Fibroblast of lung (primary cell): ENCODE results near the gene GRM8. TPM values are rescaled to one million over a fixed set of nuclear protein-coding genes. Genes with fewer than 3 reads are reported as not detected.

Source experiments
- DNase-seq, 2 donors: peaks; one replicate each; pipeline versions ENCODE4 v3.0.0 to v3.0.0-alpha.2; 2010; ENCODE audit warnings: low read depth in 2 of 2
- H2AFZ ChIP-seq: 2 replicates; pipeline ENCODE4 v1.5.1; 2012; ENCODE audit warnings: low read length, control low read depth, inconsistent platforms
- H3K27ac ChIP-seq: 2 replicates; pipeline ENCODE4 v1.5.1; 2011; ENCODE audit warnings: low read length, control low read depth; ENCODE audit not compliant: insufficient read depth
- H3K27me3 ChIP-seq: 2 replicates; pipeline ENCODE4 v1.5.1; 2011; ENCODE audit warnings: mild to moderate bottlenecking, low read length; ENCODE audit not compliant: control insufficient read depth, insufficient read depth
- H3K36me3 ChIP-seq: 2 replicates; pipeline ENCODE4 v1.5.1; 2011; ENCODE audit warnings: low read length; ENCODE audit not compliant: control insufficient read depth, insufficient read depth
- H3K4me1 ChIP-seq: 2 replicates; pipeline ENCODE4 v1.5.1; 2011; ENCODE audit warnings: low read length; ENCODE audit not compliant: control insufficient read depth, insufficient read depth; ENCODE audit errors: extremely low read depth
- H3K4me2 ChIP-seq: 2 replicates; pipeline ENCODE4 v1.5.1; 2011; ENCODE audit warnings: low read length, control low read depth; ENCODE audit not compliant: insufficient read depth; ENCODE audit errors: extremely low read depth
- H3K4me3 ChIP-seq, 4 experiments: fragments of 200-600 bp in 1 of 4; sonication (generic) in 1 of 4; replicated peaks in 1 of 4; 2 replicates each; pipeline ENCODE4 v1.5.1; 2011 to 2016; ENCODE audit warnings: low read length in 4 of 4, low read depth in 3 of 4, mild to moderate bottlenecking in 3 of 4, control low read depth in 2 of 4, inconsistent platforms in 1 of 4, mixed read lengths in 1 of 4; ENCODE audit not compliant: insufficient read depth in 1 of 4; ENCODE audit errors: control extremely low read depth in 1 of 4
- H3K79me2 ChIP-seq: 2 replicates; pipeline ENCODE4 v1.5.1; 2012; ENCODE audit warnings: mild to moderate bottlenecking, low read length, inconsistent platforms; ENCODE audit not compliant: control insufficient read depth, insufficient read depth
- H3K9ac ChIP-seq: 2 replicates; pipeline ENCODE4 v1.5.1; 2011; ENCODE audit warnings: mild to moderate bottlenecking, low read length, control low read depth; ENCODE audit not compliant: insufficient read depth
- H3K9me3 ChIP-seq: 2 replicates; pipeline ENCODE4 v1.5.1; 2012; ENCODE audit warnings: low read depth, low read length; ENCODE audit not compliant: control insufficient read depth, insufficient read depth
- H4K20me1 ChIP-seq: 2 replicates; pipeline ENCODE4 v1.5.1; 2011; ENCODE audit warnings: low read length; ENCODE audit not compliant: control insufficient read depth, insufficient read depth; ENCODE audit errors: extremely low read depth
- EZH2 ChIP-seq: IDR thresholded peaks from 2 replicates; pipeline ENCODE4 v1.5.1; 2012; ENCODE audit warnings: low read length, control low read depth, mild to moderate bottlenecking; ENCODE audit errors: missing control alignments
- polyA plus RNA-seq, 2 donors: library from polyadenylated mRNA; depleted of rRNA in 1 of 2; stranded (reverse) in 1 of 2; unstranded in 1 of 2; fragments of >200 nt; gene quantifications; 2 replicates each; pipeline ENCODE4 v1.2.1, GENCODE V29; 2011 to 2012; ENCODE audit warnings: missing spikeins in 1 of 2
- total RNA-seq: library from RNA; depleted of rRNA; stranded (reverse); fragments of >200 nt; gene quantifications from 2 replicates; pipeline ENCODE4 v1.2.1, GENCODE V29; 2014
- TF ChIP-seq, protein P1 (sequence below), 2 donors: IDR thresholded peaks in 1 of 2; conservative IDR thresholded peaks in 1 of 2; 1 replicate in 1 of 2; 2 replicates in 1 of 2; pipeline ENCODE4 v1.5.1; 2011 to 2012; ENCODE audit warnings: low read length in 2 of 2, control low read depth in 1 of 2, inconsistent platforms in 1 of 2, low read depth in 1 of 2, mild to moderate bottlenecking in 1 of 2

GRM8 gene
- total and polyA plus RNA-seq, 2 donors (not counting 1 experiment from before 2014, with no cell fraction given), result not detected

DNA sequence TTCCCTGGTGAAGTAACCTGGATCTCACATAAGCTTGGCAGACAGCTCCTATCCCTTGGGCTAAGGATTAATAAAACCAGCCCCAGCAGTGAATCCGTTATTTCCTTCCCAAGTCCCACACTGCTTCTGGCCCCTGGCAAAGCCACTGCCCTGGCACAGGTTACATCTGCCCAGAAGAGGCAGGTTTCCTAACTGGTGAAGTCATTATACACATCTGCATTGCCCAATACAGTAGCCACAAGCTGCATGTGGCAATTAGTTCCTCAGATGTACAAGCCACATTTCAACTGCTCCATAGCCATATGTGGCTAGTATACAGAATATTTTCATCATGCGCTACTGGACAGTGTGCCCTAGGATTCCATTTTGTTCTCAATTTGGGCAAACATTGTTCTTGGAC is 273.0 kb downstream of the GRM8 start:
- H3K9ac ChIP-seq, result no peak overlapping the region
- H3K79me2 ChIP-seq, result no peaks in the 10 kb centered on the region
- no peaks in the 10 kb centered on the region for H3K9me3 ChIP-seq
- H4K20me1 ChIP-seq, result no peaks in the 10 kb centered on the region
- H3K27me3 ChIP-seq, result no peaks in the 10 kb centered on the region
- TF ChIP-seq, protein P1, sequence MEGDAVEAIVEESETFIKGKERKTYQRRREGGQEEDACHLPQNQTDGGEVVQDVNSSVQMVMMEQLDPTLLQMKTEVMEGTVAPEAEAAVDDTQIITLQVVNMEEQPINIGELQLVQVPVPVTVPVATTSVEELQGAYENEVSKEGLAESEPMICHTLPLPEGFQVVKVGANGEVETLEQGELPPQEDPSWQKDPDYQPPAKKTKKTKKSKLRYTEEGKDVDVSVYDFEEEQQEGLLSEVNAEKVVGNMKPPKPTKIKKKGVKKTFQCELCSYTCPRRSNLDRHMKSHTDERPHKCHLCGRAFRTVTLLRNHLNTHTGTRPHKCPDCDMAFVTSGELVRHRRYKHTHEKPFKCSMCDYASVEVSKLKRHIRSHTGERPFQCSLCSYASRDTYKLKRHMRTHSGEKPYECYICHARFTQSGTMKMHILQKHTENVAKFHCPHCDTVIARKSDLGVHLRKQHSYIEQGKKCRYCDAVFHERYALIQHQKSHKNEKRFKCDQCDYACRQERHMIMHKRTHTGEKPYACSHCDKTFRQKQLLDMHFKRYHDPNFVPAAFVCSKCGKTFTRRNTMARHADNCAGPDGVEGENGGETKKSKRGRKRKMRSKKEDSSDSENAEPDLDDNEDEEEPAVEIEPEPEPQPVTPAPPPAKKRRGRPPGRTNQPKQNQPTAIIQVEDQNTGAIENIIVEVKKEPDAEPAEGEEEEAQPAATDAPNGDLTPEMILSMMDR (conservative IDR thresholded peaks at IDR 0.05 in 1 of 2, IDR thresholded peaks at IDR 0.05 in 1 of 2; ENCODE audit: low read depth in 1 of 2, low read length in 2 of 2), result no peak
- TF ChIP-seq EZH2, result no peak
- DNase-seq, result no peak
- no peaks in the 10 kb centered on the region for H3K36me3 ChIP-seq
- no peak overlapping the region for H3K27ac ChIP-seq
- no peaks in the 10 kb centered on the region for H3K4me1 ChIP-seq
- no peak overlapping the region for H2AFZ ChIP-seq
- H3K4me2 ChIP-seq, result no peak overlapping the region
- no peak overlapping the region for H3K4me3 ChIP-seq

DNA sequence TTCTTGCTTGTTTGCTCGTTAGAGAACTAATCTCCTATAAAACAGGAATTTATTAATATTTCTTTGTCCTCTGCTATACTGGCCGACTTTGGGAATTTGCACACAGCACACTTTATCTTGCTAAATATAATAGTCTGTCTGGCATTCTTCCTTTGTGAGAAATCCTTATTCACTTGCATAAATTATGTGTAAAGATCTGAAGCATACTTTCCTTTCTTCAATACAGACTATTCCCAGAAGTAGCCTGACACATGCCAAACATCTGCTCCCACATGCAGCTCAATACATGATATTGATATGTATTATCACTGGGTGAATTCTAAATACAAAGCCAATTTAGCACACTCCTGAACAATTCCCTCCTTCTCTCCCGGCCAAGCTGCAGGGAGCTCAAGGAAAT is 273.9 kb downstream of the GRM8 start:
- Histone ChIP-seq H4K20me1 (no peaks in the 10 kb centered on the region), H3K4me2 (no peak overlapping the region), H3K36me3 (no peaks in the 10 kb centered on the region), H3K79me2 (no peaks in the 10 kb centered on the region), H3K4me3 (no peak overlapping the region), H2AFZ (no peak overlapping the region), H3K4me1 (no peaks in the 10 kb centered on the region), H3K27me3 (no peaks in the 10 kb centered on the region), H3K27ac (no peak overlapping the region), H3K9ac (no peak overlapping the region), H3K9me3 (no peaks in the 10 kb centered on the region)
- DNase-seq, result no peak
- no peak for TF ChIP-seq EZH2
- TF ChIP-seq, protein P1 (conservative IDR thresholded peaks at IDR 0.05 in 1 of 2, IDR thresholded peaks at IDR 0.05 in 1 of 2; ENCODE audit: low read depth in 1 of 2, low read length in 2 of 2), result no peak

DNA sequence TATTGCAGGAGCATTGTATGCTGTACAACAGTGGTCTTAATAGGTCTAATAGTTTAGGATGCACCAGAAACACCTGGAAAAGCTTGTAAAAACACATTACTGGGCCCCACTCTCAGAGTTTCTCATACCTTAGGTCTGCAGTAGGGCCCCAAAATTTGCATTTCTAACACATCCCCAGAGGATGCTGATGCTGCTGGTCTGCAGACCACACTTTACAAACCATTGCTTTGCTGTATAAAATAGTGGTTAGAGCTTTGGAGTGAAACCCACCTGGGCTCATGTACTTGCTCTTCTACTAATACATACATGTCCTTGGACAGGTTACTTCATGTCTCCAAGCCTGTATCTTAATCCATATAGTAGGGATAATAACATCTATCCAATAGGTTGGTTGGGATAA is 279.7 kb downstream of the GRM8 start:
- Histone ChIP-seq H3K4me2 (no peak overlapping the region), H3K27ac (no peak overlapping the region), H4K20me1 (no peaks in the 10 kb centered on the region), H3K79me2 (no peaks in the 10 kb centered on the region), H3K9ac (no peak overlapping the region), H3K36me3 (no peaks in the 10 kb centered on the region), H3K9me3 (no peaks in the 10 kb centered on the region), H2AFZ (no peak overlapping the region), H3K27me3 (no peaks in the 10 kb centered on the region), H3K4me1 (no peaks in the 10 kb centered on the region), H3K4me3 (no peak overlapping the region)
- no peak for DNase-seq
- TF ChIP-seq, protein P1 (conservative IDR thresholded peaks at IDR 0.05 in 1 of 2, IDR thresholded peaks at IDR 0.05 in 1 of 2; ENCODE audit: low read depth in 1 of 2, low read length in 2 of 2), result no peak
- TF ChIP-seq EZH2, result no peak
